Lower lobe of right lung (tissue), 2 donors: Measurements from ENCODE around the gene TMPRSS3. TPM values are rescaled to one million over a fixed set of nuclear protein-coding genes. Genes with fewer than 3 reads are reported as not detected.

Source experiments
- ATAC-seq, 2 donors: fragments of 200-7000 bp; cut with Tn5 transposase; one replicate each; pipeline ENCODE4 v1.9.1; 2020 to 2022; ENCODE audit warnings: mild to moderate bottlenecking in 2 of 2, moderate library complexity in 2 of 2
- DNase-seq: peaks from one replicate; pipeline ENCODE4 v3.0.0-alpha.2; 2020
- H3K27ac ChIP-seq: fragments of 200-600 bp; one replicate; pipeline ENCODE4 v1.8.0; 2022
- H3K27me3 ChIP-seq: fragments of 200-600 bp; one replicate; pipeline ENCODE4 v1.8.0; 2022; ENCODE audit warnings: low read depth
- H3K36me3 ChIP-seq: fragments of 200-600 bp; one replicate; pipeline ENCODE4 v1.8.0; 2022; ENCODE audit warnings: mild to moderate bottlenecking
- H3K4me1 ChIP-seq: fragments of 200-600 bp; one replicate; pipeline ENCODE4 v1.8.0; 2022
- H3K4me3 ChIP-seq: fragments of 200-600 bp; one replicate; pipeline ENCODE4 v1.8.0; 2022; ENCODE audit warnings: mild to moderate bottlenecking
- H3K9me3 ChIP-seq: fragments of 200-600 bp; one replicate; pipeline ENCODE4 v1.8.0; 2022
- CTCF ChIP-seq: fragments of 200-600 bp; IDR thresholded peaks from one replicate; pipeline ENCODE4 v1.8.0; 2022; ENCODE audit warnings: antibody characterized with exemption, mild to moderate bottlenecking
- intact Hi-C: fragments of 100-400 bp; cut with DNase I; formaldehyde crosslinking; loops from one replicate; pipeline ENCODE4 v1.11.0; 2022
- total RNA-seq: library from RNA; stranded (reverse); fragmentation: NEBNext Ultra II Directional; extraction: Animal tissue kit (Norgen Biotek cat#: 25700); gene quantifications from one replicate; pipeline ENCODE4 v1.2.1, GENCODE V29; 2021
- donor health status: DM: no; HTN: yes; CAD: no; lungs with severe emphysema.

TMPRSS3 gene
- total RNA-seq, 1 donor from 2014 or later = 3.8 TPM

GRCh38 chr21:42417533-42417932 is 21.7 kb upstream of the TMPRSS3 start:
- DNase-seq (no peak), ATAC-seq (no peak)
- Histone ChIP-seq H3K9me3 (no peaks in the 10 kb centered on the region), H3K27ac (no peak overlapping the region), H3K4me3 (no peak overlapping the region), H3K27me3 (peaks cover 4% of the 10 kb centered on the region), H3K36me3 (no peaks in the 10 kb centered on the region), H3K4me1 (no peaks in the 10 kb centered on the region)
- intact Hi-C loops = no loop called here
- no peak for TF ChIP-seq CTCF

- no peaks in the 10 kb centered on the region for H3K9me3 ChIP-seq
- ATAC-seq (peak; percentile 42 to 56), DNase-seq (no peak)
- no peak overlapping the region for H3K4me3 ChIP-seq
- no peak for TF ChIP-seq CTCF
- H3K4me1 ChIP-seq = no peaks in the 10 kb centered on the region
- H3K27me3 ChIP-seq = peaks cover 4% of the 10 kb centered on the region
- intact Hi-C loops = no loop called here
- H3K27ac ChIP-seq = no peak overlapping the region
- no peaks in the 10 kb centered on the region for H3K36me3 ChIP-seq
Measured at GRCh38 chr21:42414928-42415769, 19.3 kb upstream of the TMPRSS3 start.

GRCh38 chr21:42414553-42414927 is 18.7 kb upstream of the TMPRSS3 start:
- Histone ChIP-seq H3K27me3 (peaks cover 4% of the 10 kb centered on the region), H3K36me3 (no peaks in the 10 kb centered on the region), H3K4me3 (no peak overlapping the region), H3K9me3 (no peaks in the 10 kb centered on the region), H3K4me1 (no peaks in the 10 kb centered on the region), H3K27ac (no peak overlapping the region)
- ATAC-seq (no peak), DNase-seq (no peak)
- intact Hi-C loops = no loop called here
- TF ChIP-seq CTCF = no peak

GRCh38 chr21:42414066-42414465 is 18.2 kb upstream of the TMPRSS3 start:
- TF ChIP-seq CTCF = no peak

GRCh38 chr21:42413500-42413899 is 17.6 kb upstream of the TMPRSS3 start:
- DNase-seq = no peak
- Histone ChIP-seq H3K36me3 (no peaks in the 10 kb centered on the region), H3K4me1 (no peaks in the 10 kb centered on the region), H3K4me3 (no peak overlapping the region), H3K27me3 (peaks cover 4% of the 10 kb centered on the region), H3K27ac (no peak overlapping the region), H3K9me3 (no peaks in the 10 kb centered on the region)
- ATAC-seq = no peak
- intact Hi-C loops = no loop called here
- TF ChIP-seq CTCF = no peak

More at GRCh38 chr21:42414066-42414465, 18.2 kb upstream of the TMPRSS3 start:
- H3K36me3 ChIP-seq = no peaks in the 10 kb centered on the region
- H3K4me1 ChIP-seq = no peaks in the 10 kb centered on the region
- no peaks in the 10 kb centered on the region for H3K9me3 ChIP-seq
- no peak for ATAC-seq
- no peak overlapping the region for H3K27ac ChIP-seq
- no peak overlapping the region for H3K4me3 ChIP-seq
- intact Hi-C loops = no loop called here
- H3K27me3 ChIP-seq = peaks cover 4% of the 10 kb centered on the region
- no peak for DNase-seq
